SK-N-DZ (cell line): Measurements from ENCODE around the gene PECR.
"Not testable (repeated sequence)": the region's sequence is repeated elsewhere in the genome, so short reads cannot be mapped to it uniquely, and the experiment has no call there.

Experiments
- DNase-seq: peaks from one replicate; pipeline ENCODE4 v3.0.0-alpha.2; 2015; ENCODE audit warnings: low spot score

PECR gene

GRCh38 chr2:216002101-216002678 lies 79.4 kb downstream of the PECR start:
- no peak for DNase-seq

- DNase-seq: no peak
Observed at GRCh38 chr2:216001216-216002100, 80.2 kb downstream of the PECR start.

GRCh38 chr2:215998636-215999035 lies 83.0 kb downstream of the PECR start:
- no peak for DNase-seq

DNA sequence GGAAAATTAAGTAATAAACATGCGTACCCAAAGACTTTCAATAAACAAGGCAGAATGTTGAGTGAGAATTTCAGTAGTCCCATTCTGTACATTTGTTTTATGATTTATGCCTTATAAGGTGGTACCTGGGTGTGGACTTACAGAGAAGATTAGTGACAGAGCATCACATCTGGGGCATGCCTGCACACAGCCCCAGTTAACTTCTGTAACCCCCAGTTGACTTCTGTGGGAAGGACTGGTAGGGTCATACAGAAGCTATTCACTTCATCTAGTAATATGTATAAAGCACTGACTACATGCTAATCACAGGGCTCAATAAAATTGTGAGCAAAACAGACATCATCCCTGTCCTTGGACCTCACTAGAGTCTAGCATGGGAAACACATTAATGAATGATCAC lies 84.4 kb downstream of the PECR start:
- DNase-seq: no peak

- no peak for DNase-seq
Observed at GRCh38 chr2:215994911-215995310, 86.7 kb downstream of the PECR start.

DNA sequence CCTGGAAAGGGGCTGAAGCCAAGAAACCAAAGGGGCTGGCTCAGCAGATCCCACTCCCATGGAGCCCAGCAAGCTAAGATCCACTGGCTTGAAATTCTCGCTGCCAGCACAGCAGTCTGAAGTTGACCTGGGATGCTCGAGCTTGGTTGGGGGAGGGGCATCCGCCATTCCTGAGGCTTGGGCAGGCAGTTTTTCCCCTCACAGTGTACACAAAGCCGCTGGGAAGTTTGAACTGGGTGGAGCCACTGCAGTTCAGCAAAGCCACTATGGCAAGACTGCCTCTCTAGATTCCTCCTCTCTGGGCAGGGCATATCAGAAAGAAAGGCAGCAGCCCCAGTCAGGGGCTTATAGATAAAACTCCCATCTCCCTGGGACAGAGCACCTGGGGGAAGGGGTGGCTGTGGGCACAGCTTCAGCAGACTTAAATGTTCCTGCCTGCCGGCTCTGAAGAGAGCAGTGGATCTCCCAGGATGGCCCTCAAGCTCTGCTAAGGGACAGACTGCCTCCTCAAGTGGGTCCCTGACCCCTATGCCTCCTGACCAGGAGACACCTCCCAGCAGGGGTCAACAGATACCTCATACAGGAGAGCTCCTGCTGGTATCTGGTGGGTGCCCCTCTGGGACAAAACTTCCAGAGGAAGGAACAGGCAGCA lies 92.9 kb downstream of the PECR start:
- DNase-seq: not testable (repeated sequence)
